HG03439 (cell line): Measurements from ENCODE around the gene MAGEB3.
"Not testable (repeated sequence)": the region's sequence is repeated elsewhere in the genome, so short reads cannot be mapped to it uniquely, and the experiment has no call there.

Experiments used
- ATAC-seq: cut with Tn5 transposase; IDR thresholded peaks from one replicate; pipeline ENCODE4 v1.9.1; 2021; ENCODE audit warnings: mild to moderate bottlenecking, moderate library complexity; ENCODE audit not compliant: unreplicated experiment

The MAGEB3 gene, protein sequence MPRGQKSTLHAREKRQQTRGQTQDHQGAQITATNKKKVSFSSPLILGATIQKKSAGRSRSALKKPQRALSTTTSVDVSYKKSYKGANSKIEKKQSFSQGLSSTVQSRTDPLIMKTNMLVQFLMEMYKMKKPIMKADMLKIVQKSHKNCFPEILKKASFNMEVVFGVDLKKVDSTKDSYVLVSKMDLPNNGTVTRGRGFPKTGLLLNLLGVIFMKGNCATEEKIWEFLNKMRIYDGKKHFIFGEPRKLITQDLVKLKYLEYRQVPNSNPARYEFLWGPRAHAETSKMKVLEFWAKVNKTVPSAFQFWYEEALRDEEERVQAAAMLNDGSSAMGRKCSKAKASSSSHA

GRCh38 chrX:30230395-30230794 is at the start of gene MAGEB3:
Gene MAGEB3, plus strand, starts transcription at chrX:30230657. Its CDS starts 5,268 bp downstream, at chrX:30235925.
- no peak for ATAC-seq

- ATAC-seq = no peak
Observed at GRCh38 chrX:30181353-30181752, 49.1 kb upstream of the MAGEB3 start.

DNA sequence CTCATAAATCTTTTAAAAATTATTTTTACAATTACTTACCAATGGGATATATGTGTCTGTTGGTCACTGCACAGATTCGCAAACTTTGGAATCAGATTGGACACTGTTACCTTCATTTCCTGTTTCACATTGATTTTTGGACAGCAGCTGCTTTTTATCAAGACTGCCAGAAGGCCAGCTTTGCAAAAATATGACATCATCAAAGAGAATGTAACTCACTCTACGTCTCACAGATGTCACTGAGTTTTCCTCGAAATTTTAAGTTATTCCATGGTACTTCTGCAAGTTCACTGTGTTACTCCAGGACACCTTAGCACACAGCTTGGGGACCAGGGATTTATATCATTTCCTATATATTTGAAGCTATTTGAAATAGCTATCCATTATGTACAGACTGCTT is 46.9 kb upstream of the MAGEB3 start:
- ATAC-seq = no peak

- ATAC-seq = no peak
Observed at GRCh38 chrX:30190426-30190825, 40.0 kb upstream of the MAGEB3 start.

- ATAC-seq = not testable (repeated sequence)
Observed at GRCh38 chrX:30193910-30194309, 36.5 kb upstream of the MAGEB3 start.

- no peak for ATAC-seq
Observed at GRCh38 chrX:30196322-30196721, 34.1 kb upstream of the MAGEB3 start.

GRCh38 chrX:30212172-30212571 is 18.3 kb upstream of the MAGEB3 start:
- ATAC-seq = no peak

- ATAC-seq = no peak
Observed at GRCh38 chrX:30215357-30215843, 15.1 kb upstream of the MAGEB3 start, which contains the start of gene MAGEB2. Gene MAGEB2, plus strand, starts transcription at chrX:30215563. Its CDS starts 3,018 bp downstream, at chrX:30218581.

- no peak for ATAC-seq
Observed at GRCh38 chrX:30217465-30217864, 13.0 kb upstream of the MAGEB3 start.

DNA sequence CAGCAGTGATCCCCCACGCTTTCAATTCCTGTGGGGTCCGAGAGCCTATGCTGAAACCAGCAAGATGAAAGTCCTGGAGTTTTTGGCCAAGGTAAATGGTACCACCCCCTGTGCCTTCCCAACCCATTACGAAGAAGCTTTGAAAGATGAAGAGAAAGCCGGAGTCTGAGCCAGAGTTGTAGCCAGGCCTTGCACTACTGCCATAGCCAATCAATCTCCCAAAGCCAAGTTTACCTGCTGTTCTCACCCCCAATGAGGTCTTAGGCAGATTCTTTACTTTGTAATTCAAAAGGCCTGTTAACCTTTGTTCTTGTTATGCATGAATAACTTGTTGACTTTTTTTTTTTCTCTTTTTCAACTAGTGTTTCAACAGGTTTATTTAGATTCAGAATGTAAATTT is 11.1 kb upstream of the MAGEB3 start:
- no peak for ATAC-seq

DNA sequence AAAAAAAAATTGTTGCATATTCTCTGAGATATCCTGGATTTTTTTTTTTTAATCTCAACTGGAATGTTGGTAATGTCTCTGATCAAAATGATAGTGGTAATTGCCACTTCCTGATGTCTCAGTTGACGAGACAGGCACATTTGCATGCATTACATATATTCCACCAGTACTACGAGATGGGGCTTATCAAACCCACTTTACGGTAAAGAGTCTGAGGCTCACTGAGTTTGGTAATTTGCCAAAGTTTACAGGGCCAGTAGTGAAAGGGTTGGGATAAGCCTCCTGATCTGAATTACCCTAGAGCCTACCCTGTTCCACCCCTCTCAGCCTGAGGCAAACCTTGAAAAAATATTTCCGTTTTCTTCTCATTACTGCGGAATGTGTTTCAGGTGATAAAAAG is 9.8 kb upstream of the MAGEB3 start:
- ATAC-seq = no peak

- no peak for ATAC-seq
Observed at GRCh38 chrX:30224536-30224935, 5.9 kb upstream of the MAGEB3 start.

- no peak for ATAC-seq
Observed at GRCh38 chrX:30228526-30228925, 1.9 kb upstream of the MAGEB3 start.

GRCh38 chrX:30241724-30242415 is 11.4 kb downstream of the MAGEB3 start, which contains the start of gene MAGEB4:
Gene MAGEB4, plus strand, starts transcription at chrX:30242000. Its CDS starts 136 bp downstream, at chrX:30242136.
- ATAC-seq = no peak

- no peak for ATAC-seq
Observed at GRCh38 chrX:30246769-30247489, 16.5 kb downstream of the MAGEB3 start, which contains the start of gene MAGEB1. Gene MAGEB1, plus strand, starts transcription at chrX:30247146. Its CDS starts 3,348 bp downstream, at chrX:30250494.

DNA sequence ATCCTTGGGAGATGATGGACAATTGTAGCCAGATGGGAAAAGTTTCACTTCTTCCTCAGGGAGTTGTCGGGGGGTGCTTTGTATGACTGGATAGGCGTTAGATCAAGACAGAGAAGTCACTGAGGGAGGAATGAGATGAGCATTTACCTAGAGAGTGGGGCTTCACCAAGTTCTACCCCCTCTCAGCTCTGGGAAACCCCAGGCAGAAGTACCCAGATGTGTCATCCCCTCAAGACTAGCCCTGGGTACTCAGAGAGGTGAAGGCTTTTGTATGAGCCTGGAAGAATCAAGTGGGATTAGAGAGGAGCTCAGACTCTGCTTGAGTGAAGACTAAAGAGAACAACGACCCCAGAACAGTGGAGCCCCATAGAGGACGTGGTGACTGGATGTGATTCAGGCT is 18.4 kb downstream of the MAGEB3 start:
- ATAC-seq = peak; percentile 71

DNA sequence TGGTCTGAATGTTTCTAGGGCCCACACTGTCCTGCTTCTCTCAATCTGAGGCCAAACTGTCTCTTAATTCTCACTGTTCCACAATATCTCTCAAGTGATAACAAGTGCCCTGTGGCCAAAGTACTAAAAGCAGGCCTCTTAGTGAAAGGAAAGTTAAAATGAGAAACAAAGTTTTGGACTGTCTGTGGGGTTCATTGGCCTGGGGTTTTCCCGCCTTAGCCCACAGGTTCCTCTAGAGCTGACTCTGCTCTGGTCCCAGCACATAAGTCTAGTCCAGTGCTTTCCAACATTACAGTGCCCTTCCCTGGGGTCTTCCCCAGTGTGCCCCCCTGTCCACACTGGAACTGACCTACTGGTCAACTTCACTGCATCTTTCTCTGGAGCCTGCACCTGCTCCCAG is 22.8 kb downstream of the MAGEB3 start:
- no peak for ATAC-seq

- no peak for ATAC-seq
Observed at GRCh38 chrX:30259927-30260326, 29.5 kb downstream of the MAGEB3 start.

GRCh38 chrX:30261012-30261411 is 30.6 kb downstream of the MAGEB3 start:
- ATAC-seq = no peak

DNA sequence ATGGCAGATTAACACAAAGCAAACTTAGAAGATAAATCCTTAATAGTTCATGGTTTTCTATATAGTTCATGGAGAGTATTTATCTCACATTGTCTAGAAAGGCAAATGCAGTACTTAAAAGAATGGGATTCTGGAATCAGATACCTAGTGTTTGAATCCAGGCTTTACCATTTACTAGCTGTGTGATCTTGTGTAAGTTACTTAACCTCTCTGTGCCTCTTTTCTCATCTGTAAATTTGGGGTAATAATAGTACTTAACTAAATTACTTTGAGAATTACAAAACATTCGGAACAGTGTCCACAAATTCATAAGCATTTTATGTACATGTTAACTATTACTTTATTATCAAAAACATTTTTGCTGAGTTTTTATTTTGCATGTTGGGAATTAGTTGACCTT is 32.3 kb downstream of the MAGEB3 start:
- no peak for ATAC-seq

DNA sequence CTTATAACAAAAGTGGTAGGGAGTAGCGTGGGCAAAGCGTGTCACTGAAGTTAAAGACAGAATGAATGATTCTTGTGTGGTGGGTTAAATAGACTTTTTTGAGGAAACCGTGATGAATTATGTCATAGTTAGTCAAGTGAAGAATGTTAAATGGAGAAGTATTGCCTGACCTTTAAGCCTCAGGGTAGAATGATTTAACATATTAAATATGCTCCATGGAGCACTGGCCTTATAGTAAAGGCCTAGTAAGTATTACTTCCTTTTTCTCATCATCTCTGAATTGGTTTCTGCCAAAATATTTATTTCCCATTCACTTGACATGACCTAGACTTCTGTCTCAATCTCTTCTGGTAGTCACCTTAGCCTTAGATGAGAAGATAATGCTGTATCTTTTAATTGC is 40.2 kb downstream of the MAGEB3 start:
- ATAC-seq = no peak
